ENCODE data around the gene RETREG3. TPM values are rescaled to one million over a fixed set of nuclear protein-coding genes. Genes with fewer than 3 reads are reported as not detected.

The RETREG3 gene
- total and polyA plus RNA-seq, 2 of the 13 experiments (the other 11 are each of a cell fraction or from before 2014, with no cell fraction given) = 47.0 to 55.8 TPM

DNA sequence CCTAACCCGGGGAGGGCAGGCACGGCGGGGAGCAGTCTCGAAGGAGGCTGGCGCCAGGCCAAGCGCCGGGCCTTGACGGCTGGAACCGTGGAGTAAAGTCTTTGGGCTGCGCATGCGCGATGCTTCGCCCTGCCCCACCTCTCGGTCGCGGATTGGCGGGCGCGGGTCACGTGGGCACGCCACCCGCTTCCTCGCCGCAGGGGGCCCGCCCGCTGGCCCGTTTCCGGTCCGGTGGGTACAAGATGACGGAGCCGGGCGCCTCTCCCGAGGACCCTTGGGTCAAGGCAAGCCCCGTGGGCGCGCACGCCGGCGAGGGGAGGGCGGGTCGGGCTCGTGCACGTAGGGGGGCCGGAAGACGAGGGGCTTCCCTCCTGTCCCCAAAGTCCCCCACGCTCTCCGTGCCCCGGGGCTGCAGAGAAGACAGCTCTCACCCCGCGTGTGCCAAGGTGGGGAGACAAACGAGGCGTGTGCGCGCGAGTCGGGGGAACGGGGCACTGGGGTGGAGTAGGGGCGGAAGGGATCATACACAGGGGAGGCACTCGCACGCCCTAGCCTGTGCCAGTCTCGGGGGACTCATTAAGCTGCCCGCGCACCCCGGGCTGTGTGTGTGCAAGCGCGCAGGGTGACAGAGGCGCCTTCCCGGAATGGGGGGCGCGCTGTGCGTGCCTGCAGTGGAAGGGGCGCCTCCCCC lies 42.1 kb downstream of the RETREG3 start, which contains the start of gene MLX (continued):
- TF ChIP-seq BCLAF1 (IDR thresholded peaks at IDR 0.05) (no peak), MTF2 (CRISPR knock-in tag; IDR thresholded peaks at IDR 0.05; ENCODE audit: borderline replicate concordance) (peak; percentile 89), MNT (IDR thresholded peaks at IDR 0.05) (peak; percentile 57), ZFYVE20 (CRISPR knock-in tag; IDR thresholded peaks at IDR 0.05; ENCODE audit: borderline replicate concordance, low read depth) (no peak; the same call in 1 of the 2 replicates), STAT5B (CRISPR knock-in tag; IDR thresholded peaks at IDR 0.05) (no peak; the same call in 1 of the 2 replicates), ZNF362 (CRISPR knock-in tag; IDR thresholded peaks at IDR 0.05; ENCODE audit: borderline replicate concordance) (no peak), MYC (CRISPR knock-in tag; IDR thresholded peaks at IDR 0.05; ENCODE audit: borderline replicate concordance) (peak; percentile 90), KLF11 (CRISPR knock-in tag; IDR thresholded peaks at IDR 0.05) (peak; percentile 18; the same call in 1 of the 2 replicates), MYNN (CRISPR knock-in tag; IDR thresholded peaks at IDR 0.05; ENCODE audit: low read depth) (no peak), ZNF20 (CRISPR knock-in tag; IDR thresholded peaks at IDR 0.05) (0 out of 2 replicates have a peak, but pooled peaks have one; percentile 37), ATAD3A (CRISPR knock-in tag; IDR thresholded peaks at IDR 0.05) (0 out of 2 replicates have a peak, but pooled peaks have one; percentile 56)
- TF ChIP-seq, protein P1, sequence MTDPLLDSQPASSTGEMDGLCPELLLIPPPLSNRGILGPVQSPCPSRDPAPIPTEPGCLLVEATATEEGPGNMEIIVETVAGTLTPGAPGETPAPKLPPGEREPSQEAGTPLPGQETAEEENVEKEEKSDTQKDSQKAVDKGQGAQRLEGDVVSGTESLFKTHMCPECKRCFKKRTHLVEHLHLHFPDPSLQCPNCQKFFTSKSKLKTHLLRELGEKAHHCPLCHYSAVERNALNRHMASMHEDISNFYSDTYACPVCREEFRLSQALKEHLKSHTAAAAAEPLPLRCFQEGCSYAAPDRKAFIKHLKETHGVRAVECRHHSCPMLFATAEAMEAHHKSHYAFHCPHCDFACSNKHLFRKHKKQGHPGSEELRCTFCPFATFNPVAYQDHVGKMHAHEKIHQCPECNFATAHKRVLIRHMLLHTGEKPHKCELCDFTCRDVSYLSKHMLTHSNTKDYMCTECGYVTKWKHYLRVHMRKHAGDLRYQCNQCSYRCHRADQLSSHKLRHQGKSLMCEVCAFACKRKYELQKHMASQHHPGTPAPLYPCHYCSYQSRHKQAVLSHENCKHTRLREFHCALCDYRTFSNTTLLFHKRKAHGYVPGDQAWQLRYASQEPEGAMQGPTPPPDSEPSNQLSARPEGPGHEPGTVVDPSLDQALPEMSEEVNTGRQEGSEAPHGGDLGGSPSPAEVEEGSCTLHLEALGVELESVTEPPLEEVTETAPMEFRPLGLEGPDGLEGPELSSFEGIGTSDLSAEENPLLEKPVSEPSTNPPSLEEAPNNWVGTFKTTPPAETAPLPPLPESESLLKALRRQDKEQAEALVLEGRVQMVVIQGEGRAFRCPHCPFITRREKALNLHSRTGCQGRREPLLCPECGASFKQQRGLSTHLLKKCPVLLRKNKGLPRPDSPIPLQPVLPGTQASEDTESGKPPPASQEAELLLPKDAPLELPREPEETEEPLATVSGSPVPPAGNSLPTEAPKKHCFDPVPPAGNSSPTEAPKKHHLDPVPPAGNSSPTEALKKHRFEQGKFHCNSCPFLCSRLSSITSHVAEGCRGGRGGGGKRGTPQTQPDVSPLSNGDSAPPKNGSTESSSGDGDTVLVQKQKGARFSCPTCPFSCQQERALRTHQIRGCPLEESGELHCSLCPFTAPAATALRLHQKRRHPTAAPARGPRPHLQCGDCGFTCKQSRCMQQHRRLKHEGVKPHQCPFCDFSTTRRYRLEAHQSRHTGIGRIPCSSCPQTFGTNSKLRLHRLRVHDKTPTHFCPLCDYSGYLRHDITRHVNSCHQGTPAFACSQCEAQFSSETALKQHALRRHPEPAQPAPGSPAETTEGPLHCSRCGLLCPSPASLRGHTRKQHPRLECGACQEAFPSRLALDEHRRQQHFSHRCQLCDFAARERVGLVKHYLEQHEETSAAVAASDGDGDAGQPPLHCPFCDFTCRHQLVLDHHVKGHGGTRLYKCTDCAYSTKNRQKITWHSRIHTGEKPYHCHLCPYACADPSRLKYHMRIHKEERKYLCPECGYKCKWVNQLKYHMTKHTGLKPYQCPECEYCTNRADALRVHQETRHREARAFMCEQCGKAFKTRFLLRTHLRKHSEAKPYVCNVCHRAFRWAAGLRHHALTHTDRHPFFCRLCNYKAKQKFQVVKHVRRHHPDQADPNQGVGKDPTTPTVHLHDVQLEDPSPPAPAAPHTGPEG (CRISPR knock-in tag; IDR thresholded peaks at IDR 0.05) = no peak
- TF ChIP-seq, protein P2, sequence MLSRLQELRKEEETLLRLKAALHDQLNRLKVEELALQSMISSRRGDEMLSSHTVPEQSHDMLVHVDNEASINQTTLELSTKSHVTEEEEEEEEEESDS (CRISPR knock-in tag; IDR thresholded peaks at IDR 0.05; ENCODE audit: borderline replicate concordance) = peak; percentile 85; the same call in 1 of the 2 replicates

Data from HepG2 (cell line).